Measurements from ENCODE around the gene PCP4L1. TPM values are rescaled to one million over a fixed set of nuclear protein-coding genes. Genes with fewer than 3 reads are reported as not detected.

PCP4L1 gene
- total RNA-seq, 1 experiment from 2014 or later: 0.83 TPM

DNA sequence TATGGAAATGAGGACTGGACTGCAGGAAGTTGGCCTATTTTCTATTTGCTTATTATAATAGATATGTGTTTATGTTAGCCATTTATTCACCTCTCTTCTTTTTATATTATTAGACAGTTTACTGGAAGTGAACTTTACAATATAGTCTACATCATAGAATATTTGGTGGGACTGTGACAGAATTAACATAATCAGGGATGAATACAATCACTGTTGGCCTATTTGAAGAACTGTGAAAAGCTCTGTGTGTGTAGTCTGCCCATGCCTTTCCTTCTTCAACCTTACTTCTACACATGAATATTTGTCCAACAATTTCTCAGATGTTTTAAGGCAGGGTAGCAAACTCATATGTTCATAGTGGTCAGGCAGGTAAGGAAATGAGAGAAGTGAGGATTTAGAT is 38.9 kb downstream of the PCP4L1 start:
- Histone ChIP-seq H2BK5ac (ENCODE audit: insufficient read length, low read length) (no peak overlapping the region), H2BK12ac (ENCODE audit: insufficient read length, low read depth, low read length) (no peak overlapping the region), H2BK120ac (ENCODE audit: low read depth, low read length, poor library complexity, severe bottlenecking) (no peak overlapping the region), H3K9ac (ENCODE audit: extremely low read depth, insufficient read length, low read length) (no peak overlapping the region), H2BK15ac (ENCODE audit: low read depth, low read length) (no peak overlapping the region), H2AK5ac (ENCODE audit: insufficient read length, low read length) (no peak overlapping the region), H3K79me1 (ENCODE audit: insufficient read depth, low read depth, low read length, poor library complexity, severe bottlenecking) (no peaks in the 10 kb centered on the region), H2BK20ac (ENCODE audit: low read depth, low read length, poor library complexity, severe bottlenecking) (no peak overlapping the region), H3K4me1 (ENCODE audit: insufficient read depth, low read length) (peaks cover 1% of the 10 kb centered on the region; the same call in 1 of the 2 replicates), H3K14ac (ENCODE audit: insufficient read depth, low read length) (no peak overlapping the region), H3T11ph (ENCODE audit: low read length) (no peak overlapping the region), H4K20me1 (ENCODE audit: control insufficient read depth, insufficient read depth, insufficient read length) (no peaks in the 10 kb centered on the region), H2AFZ (ENCODE audit: low read length) (no peak overlapping the region), H3K4ac (ENCODE audit: low read depth, low read length) (no peak overlapping the region), H3K18ac (ENCODE audit: insufficient read length, low read depth, low read length) (no peak overlapping the region), H3K4me2 (ENCODE audit: insufficient read depth, insufficient read length, low read length) (no peak overlapping the region), H3K9me3 (ENCODE audit: control insufficient read depth, low read depth, low read length) (no peaks in the 10 kb centered on the region), H4K8ac (replicated peaks; ENCODE audit: insufficient read length, low read depth, low read length) (no peak overlapping the region), H3K23me2 (ENCODE audit: insufficient read length, low read depth, low read length, poor library complexity, severe bottlenecking) (no peaks in the 10 kb centered on the region), H3K56ac (ENCODE audit: insufficient read length, low read depth, low read length) (no peak overlapping the region), H4K5ac (ENCODE audit: insufficient read length, low read depth, low read length) (no peak overlapping the region), H4K91ac (ENCODE audit: insufficient read length, low read depth, low read length) (no peak overlapping the region), H3K79me2 (ENCODE audit: insufficient read depth, low read length) (no peaks in the 10 kb centered on the region), H3K23ac (ENCODE audit: insufficient read length, low read depth, low read length) (no peak overlapping the region), H3K27me3 (ENCODE audit: insufficient read depth, low read length) (no peaks in the 10 kb centered on the region), H3K27ac (ENCODE audit: insufficient read length, low read depth, low read length) (no peak overlapping the region)
- no peak for DNase-seq
- no peak overlapping the region for H3K4me3 Mint-ChIP-seq
- no peaks in the 10 kb centered on the region for H3K27me3 Mint-ChIP-seq (ENCODE audit: low read depth)
- H3K9me3 Mint-ChIP-seq: no peaks in the 10 kb centered on the region
- H3K36me3 Mint-ChIP-seq (ENCODE audit: insufficient read depth in 1 of 3, low read depth in 3 of 3): no peaks in the 10 kb centered on the region
- H3K27ac Mint-ChIP-seq: no peak overlapping the region
- TF ChIP-seq, protein P1, sequence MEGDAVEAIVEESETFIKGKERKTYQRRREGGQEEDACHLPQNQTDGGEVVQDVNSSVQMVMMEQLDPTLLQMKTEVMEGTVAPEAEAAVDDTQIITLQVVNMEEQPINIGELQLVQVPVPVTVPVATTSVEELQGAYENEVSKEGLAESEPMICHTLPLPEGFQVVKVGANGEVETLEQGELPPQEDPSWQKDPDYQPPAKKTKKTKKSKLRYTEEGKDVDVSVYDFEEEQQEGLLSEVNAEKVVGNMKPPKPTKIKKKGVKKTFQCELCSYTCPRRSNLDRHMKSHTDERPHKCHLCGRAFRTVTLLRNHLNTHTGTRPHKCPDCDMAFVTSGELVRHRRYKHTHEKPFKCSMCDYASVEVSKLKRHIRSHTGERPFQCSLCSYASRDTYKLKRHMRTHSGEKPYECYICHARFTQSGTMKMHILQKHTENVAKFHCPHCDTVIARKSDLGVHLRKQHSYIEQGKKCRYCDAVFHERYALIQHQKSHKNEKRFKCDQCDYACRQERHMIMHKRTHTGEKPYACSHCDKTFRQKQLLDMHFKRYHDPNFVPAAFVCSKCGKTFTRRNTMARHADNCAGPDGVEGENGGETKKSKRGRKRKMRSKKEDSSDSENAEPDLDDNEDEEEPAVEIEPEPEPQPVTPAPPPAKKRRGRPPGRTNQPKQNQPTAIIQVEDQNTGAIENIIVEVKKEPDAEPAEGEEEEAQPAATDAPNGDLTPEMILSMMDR (conservative IDR thresholded peaks at IDR 0.05): no peak
- H3K4me1 Mint-ChIP-seq: peaks cover 14 to 23% of the 10 kb centered on the region in 2 experiments
